Loucy (cell line): Measurements from ENCODE around the gene VWA5B1.

ENCODE experiments used
- H2AFZ ChIP-seq: fragments of 200-600 bp; sonication (generic); 2 replicates; pipeline ENCODE4 v1.6.0; 2016; ENCODE audit warnings: antibody characterized with exemption, mild to moderate bottlenecking, low read length, moderate library complexity
- H3F3A ChIP-seq: fragments of 200-600 bp; 2 replicates; pipeline ENCODE4 v1.6.0; 2016; ENCODE audit warnings: antibody characterized with exemption, low read depth, mild to moderate bottlenecking
- H3K27me3 ChIP-seq: fragments of 200-600 bp; sonication (generic); 2 replicates; pipeline ENCODE4 v1.6.1; 2014; ENCODE audit warnings: low read length, mild to moderate bottlenecking; ENCODE audit not compliant: insufficient read depth, poor library complexity, severe bottlenecking
- H3K36me3 ChIP-seq: fragments of 200-600 bp; sonication (generic); 2 replicates; pipeline ENCODE4 v1.6.1; 2016; ENCODE audit warnings: low read length; ENCODE audit not compliant: insufficient read depth
- H3K4me1 ChIP-seq: fragments of 200-600 bp; sonication (generic); 2 replicates; pipeline ENCODE4 v1.5.1; 2014; ENCODE audit warnings: low read length, mild to moderate bottlenecking; ENCODE audit not compliant: insufficient read depth, poor library complexity, severe bottlenecking
- H3K4me2 ChIP-seq: fragments of 200-600 bp; sonication (generic); 2 replicates; pipeline ENCODE4 v1.6.0; 2014; ENCODE audit warnings: antibody characterized with exemption, low read length, low read depth, mild to moderate bottlenecking; ENCODE audit not compliant: poor library complexity, severe bottlenecking
- H3K4me3 ChIP-seq: fragments of 200-600 bp; sonication (generic); 2 replicates; pipeline ENCODE4 v1.5.1; 2014; ENCODE audit warnings: low read length, mild to moderate bottlenecking, mixed read lengths; ENCODE audit not compliant: poor library complexity, severe bottlenecking
- H3K79me2 ChIP-seq: fragments of 200-600 bp; sonication (generic); 2 replicates; pipeline ENCODE4 v1.6.1; 2014; ENCODE audit warnings: low read length; ENCODE audit not compliant: insufficient read depth
- H3K9ac ChIP-seq: fragments of 200-600 bp; sonication (generic); 2 replicates; pipeline ENCODE4 v1.6.0; 2014; ENCODE audit warnings: mild to moderate bottlenecking, low read depth, low read length, moderate library complexity; ENCODE audit not compliant: poor library complexity, severe bottlenecking
- H3K9me2 ChIP-seq: fragments of 200-600 bp; sonication (generic); replicated peaks from 2 replicates; pipeline ENCODE4 v1.6.1; 2016; ENCODE audit warnings: low read depth, low read length, mixed read lengths
- H3K9me3 ChIP-seq: fragments of 200-600 bp; sonication (generic); 2 replicates; pipeline ENCODE4 v1.6.1; 2014; ENCODE audit warnings: mild to moderate bottlenecking, antibody characterized with exemption, low read length, low read depth; ENCODE audit not compliant: insufficient read depth
- H4K20me1 ChIP-seq: fragments of 200-600 bp; sonication (generic); 2 replicates; pipeline ENCODE4 v1.6.0; 2014; ENCODE audit warnings: antibody characterized with exemption, low read length, mild to moderate bottlenecking; ENCODE audit not compliant: insufficient read depth, poor library complexity, severe bottlenecking
- EZH2phosphoT487 ChIP-seq: fragments of 200-600 bp; IDR thresholded peaks from 2 replicates; pipeline ENCODE4 v1.6.1; 2018; ENCODE audit warnings: antibody characterized with exemption, mild to moderate bottlenecking, moderate library complexity, borderline replicate concordance
- TF ChIP-seq, protein P1 (sequence below): fragments of 200-600 bp; sonication (generic); conservative IDR thresholded peaks from 2 replicates; pipeline ENCODE4 v1.5.1; 2014; ENCODE audit warnings: mild to moderate bottlenecking, antibody characterized with exemption, low read length

VWA5B1 gene

GRCh38 chr1:20262810-20263534, 27.7 kb upstream of the VWA5B1 start:
- no peaks in the 10 kb centered on the region for H3K4me1 ChIP-seq
- no peak overlapping the region for H3K9ac ChIP-seq
- no peaks in the 10 kb centered on the region for H3F3A ChIP-seq
- peaks cover 4% of the 10 kb centered on the region for H3K27me3 ChIP-seq
- H2AFZ ChIP-seq, result no peak overlapping the region
- H3K4me2 ChIP-seq, result no peak overlapping the region
- H3K9me3 ChIP-seq, result no peaks in the 10 kb centered on the region
- TF ChIP-seq, protein P1, sequence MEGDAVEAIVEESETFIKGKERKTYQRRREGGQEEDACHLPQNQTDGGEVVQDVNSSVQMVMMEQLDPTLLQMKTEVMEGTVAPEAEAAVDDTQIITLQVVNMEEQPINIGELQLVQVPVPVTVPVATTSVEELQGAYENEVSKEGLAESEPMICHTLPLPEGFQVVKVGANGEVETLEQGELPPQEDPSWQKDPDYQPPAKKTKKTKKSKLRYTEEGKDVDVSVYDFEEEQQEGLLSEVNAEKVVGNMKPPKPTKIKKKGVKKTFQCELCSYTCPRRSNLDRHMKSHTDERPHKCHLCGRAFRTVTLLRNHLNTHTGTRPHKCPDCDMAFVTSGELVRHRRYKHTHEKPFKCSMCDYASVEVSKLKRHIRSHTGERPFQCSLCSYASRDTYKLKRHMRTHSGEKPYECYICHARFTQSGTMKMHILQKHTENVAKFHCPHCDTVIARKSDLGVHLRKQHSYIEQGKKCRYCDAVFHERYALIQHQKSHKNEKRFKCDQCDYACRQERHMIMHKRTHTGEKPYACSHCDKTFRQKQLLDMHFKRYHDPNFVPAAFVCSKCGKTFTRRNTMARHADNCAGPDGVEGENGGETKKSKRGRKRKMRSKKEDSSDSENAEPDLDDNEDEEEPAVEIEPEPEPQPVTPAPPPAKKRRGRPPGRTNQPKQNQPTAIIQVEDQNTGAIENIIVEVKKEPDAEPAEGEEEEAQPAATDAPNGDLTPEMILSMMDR, result no peak
- TF ChIP-seq EZH2phosphoT487, result no peak
- no peaks in the 10 kb centered on the region for H4K20me1 ChIP-seq
- H3K36me3 ChIP-seq, result no peaks in the 10 kb centered on the region
- no peaks in the 10 kb centered on the region for H3K79me2 ChIP-seq
- no peaks in the 10 kb centered on the region for H3K9me2 ChIP-seq
- no peak overlapping the region for H3K4me3 ChIP-seq

DNA sequence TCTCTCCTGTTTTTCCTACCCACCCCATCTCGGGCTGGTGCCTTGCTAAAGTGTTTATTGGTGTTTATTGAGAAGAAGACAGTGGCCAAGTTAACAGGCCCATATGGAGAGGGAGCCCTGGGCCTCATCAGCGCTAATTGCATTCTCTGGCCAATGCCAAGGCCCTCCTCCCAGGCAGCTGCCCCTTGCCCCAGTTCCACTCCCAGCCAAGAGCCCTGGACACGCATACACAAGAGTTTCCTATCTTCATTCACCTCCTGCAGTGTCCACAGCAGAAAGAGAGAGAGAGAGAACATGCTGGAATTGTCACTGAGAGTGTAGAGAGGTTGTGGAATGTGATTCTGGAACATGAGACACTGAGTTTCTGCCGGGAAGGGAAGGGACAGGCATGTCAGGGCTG, 25.4 kb upstream of the VWA5B1 start:
- Histone ChIP-seq H2AFZ (no peak overlapping the region), H3K9ac (no peak overlapping the region), H3K36me3 (no peaks in the 10 kb centered on the region), H3K79me2 (no peaks in the 10 kb centered on the region), H3F3A (no peaks in the 10 kb centered on the region), H3K4me2 (no peak overlapping the region), H3K9me2 (no peaks in the 10 kb centered on the region), H3K27me3 (peaks cover 4% of the 10 kb centered on the region), H3K4me3 (no peak overlapping the region), H4K20me1 (no peaks in the 10 kb centered on the region), H3K4me1 (no peaks in the 10 kb centered on the region), H3K9me3 (no peaks in the 10 kb centered on the region)
- TF ChIP-seq EZH2phosphoT487, result no peak
- TF ChIP-seq, protein P1, result no peak

- Histone ChIP-seq H3K4me1 (no peaks in the 10 kb centered on the region), H3K27me3 (peaks cover 4% of the 10 kb centered on the region), H4K20me1 (no peaks in the 10 kb centered on the region), H3K79me2 (no peaks in the 10 kb centered on the region), H3K4me3 (no peak overlapping the region), H3K36me3 (no peaks in the 10 kb centered on the region), H3K4me2 (no peak overlapping the region), H3K9ac (no peak overlapping the region), H2AFZ (no peak overlapping the region), H3K9me2 (no peaks in the 10 kb centered on the region), H3F3A (no peaks in the 10 kb centered on the region), H3K9me3 (no peaks in the 10 kb centered on the region)
- TF ChIP-seq, protein P1, result no peak
- TF ChIP-seq EZH2phosphoT487, result no peak
Observed at GRCh38 chr1:20266141-20266540, 24.5 kb upstream of the VWA5B1 start.
